Activated CD8-positive, alpha-beta memory T cell treated with anti-CD3 and anti-CD28 coated beads for 4 hours (primary cell): Measurements from ENCODE around the gene SLC33A1.
"Not testable (repeated sequence)": the region's sequence is repeated elsewhere in the genome, so short reads cannot be mapped to it uniquely, and the experiment has no call there.

Experiments
- DNase-seq, 2 donors: peaks; one replicate each; pipeline ENCODE4 v3.0.0-alpha.2; 2020; ENCODE audit warnings: low read depth in 2 of 2

Gene SLC33A1

DNA sequence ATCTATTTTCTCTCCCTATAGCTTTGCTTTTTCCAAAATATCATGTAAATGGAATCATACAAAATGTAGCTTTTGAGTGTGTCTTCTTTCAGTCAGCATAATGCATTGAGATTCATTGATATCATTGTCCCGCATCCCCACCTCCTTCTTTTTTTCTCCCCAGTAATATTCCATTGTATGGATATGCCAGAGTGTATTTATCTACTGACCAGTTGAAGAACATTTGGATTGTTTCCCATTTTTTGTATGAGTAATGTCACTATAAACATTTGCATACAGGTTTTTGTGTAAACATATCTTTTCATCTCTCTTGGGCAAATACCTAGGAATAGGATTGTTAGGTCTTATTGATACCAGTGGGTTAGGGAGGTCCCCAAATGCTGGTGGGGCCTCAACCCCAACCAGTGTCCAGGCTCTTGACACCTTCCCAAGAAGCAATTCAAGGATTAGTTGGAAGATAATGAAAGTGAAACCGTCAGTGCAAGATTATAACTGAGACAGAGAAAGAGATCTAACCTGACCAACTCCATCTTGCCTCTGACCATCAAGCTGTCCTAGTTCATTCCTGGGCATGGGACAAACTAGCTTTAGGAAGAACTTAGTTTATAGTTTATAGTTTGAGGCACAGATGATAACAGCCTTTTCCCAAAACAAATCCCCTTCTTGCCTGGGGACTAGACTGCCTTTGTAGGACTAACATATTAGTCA is 7.4 kb upstream of the SLC33A1 start:
- DNase-seq: no peak

GRCh38 chr3:155860424-155860823 is 6.2 kb upstream of the SLC33A1 start:
- DNase-seq: not testable (repeated sequence)

DNA sequence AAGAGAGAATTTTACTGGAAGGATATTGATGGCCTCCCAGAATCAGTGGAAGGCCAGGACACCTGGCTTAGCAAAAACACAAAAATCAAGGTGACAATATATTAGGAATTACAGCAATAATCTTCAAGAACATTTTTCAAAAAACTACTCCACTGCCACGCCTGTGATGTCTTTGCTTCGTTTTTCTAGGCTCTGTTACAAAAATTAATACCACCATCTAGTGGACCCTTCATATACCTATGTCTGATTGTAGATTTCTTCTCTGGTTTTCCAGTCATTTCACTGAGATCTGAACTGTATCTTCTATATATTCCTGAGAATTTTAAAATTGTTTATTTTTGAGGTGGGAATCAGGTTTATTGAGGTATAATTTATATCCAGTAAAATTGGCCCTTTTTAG is 5.6 kb upstream of the SLC33A1 start:
- no peak for DNase-seq

DNA sequence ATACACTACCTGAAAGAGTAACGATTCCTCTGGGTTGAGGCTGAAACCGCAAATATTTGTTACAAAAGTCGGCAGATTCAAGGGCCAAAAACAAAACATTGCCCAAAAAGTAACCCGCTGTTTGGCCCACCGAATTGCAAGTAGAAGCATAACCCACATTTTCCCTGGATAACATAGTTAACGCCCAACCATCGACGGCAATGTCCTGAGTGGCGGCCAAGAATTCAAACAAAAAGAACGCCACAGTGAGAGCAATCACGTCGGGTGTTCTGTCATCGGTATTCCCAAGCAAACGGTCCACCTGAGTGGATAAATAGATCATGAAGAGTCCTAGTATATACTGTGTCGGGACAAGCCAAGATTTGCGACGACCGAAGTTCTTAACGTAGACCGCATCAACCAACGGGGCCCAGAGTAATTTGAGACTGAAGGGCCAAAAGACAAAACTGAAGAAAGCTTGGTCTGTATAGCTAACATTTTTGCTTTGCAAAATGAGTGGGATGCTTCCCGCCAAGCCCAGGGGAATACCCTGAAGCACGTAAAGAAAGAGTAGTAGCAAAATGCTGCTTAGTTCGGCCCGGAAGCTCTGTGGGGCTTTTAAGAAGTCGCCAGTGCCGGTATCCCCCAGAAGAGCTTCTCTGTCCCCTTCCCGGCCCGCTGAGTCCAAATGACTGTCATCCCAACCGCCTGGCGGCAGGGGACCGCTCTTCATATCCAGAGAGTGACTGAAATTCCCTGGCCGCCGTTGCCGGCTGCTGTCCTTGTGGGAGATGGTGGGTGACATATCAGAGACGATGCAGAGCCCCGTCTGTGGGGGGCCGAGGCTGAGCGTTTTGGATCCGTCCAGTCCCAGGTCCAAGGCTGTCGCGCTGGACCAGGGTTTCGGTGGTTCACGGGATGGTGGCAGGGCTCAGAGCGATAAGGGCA is 750 bp downstream of the SLC33A1 start:
- DNase-seq: no peak

GRCh38 chr3:155852341-155852740 is 1.9 kb downstream of the SLC33A1 start:
- no peak for DNase-seq

GRCh38 chr3:155849404-155849803 is 4.8 kb downstream of the SLC33A1 start:
- DNase-seq: not testable (repeated sequence)

DNA sequence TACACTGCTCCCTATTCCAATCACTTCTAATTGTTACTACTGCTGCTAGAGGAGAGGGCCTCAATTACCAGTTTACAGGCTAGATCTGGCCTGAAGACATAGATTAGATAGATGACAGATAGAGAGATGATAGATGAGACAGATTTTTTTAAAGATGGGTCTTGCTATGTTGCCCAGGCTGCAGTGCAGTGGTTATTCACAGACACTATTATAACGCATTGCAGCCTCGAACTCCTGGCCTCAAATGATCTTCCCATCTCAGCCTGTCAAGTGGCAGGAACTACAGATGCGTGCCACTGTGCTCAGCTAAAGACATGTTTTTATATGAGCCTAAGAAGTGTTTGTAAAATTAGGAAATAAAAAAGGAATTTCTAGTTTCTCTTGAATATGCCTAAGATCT is 6.2 kb downstream of the SLC33A1 start:
- DNase-seq: no peak

DNA sequence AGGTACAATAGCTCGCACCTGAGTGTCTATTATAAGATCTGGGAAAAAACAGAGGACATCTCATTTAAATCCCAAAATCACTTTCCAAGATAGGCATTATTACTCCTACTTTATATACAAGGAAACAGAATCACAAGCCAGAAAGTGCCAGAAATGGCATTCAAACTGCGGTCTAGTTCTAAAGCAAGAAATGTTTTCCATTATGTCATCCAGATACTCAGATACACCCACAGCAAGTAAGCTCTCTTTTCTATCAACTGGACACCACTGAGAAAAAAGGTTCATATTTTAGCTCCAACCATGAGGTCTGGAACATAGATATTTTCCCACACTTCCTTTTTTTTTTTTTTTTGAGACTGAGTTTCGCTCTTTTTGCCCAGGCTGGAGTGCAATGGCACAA is 8.1 kb downstream of the SLC33A1 start:
- no peak for DNase-seq

DNA sequence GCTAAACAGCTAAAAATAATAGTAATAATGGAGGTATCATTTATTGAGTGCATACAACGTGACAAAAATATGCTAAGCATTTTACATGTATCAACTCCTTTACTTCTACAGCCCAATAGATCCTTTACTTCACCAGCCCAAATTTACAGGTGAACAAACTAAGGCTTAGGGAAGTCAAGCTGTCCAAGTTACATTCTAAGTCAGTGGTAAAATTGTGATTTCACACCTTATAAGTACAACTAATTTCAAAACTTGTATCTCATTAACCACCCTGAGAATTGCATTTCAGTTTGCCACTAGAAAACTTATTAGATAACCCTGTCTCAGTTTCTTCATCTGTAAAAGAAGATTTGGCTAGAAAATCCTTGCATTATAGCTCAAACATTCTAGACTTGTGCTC is 10.7 kb downstream of the SLC33A1 start:
- DNase-seq: no peak

DNA sequence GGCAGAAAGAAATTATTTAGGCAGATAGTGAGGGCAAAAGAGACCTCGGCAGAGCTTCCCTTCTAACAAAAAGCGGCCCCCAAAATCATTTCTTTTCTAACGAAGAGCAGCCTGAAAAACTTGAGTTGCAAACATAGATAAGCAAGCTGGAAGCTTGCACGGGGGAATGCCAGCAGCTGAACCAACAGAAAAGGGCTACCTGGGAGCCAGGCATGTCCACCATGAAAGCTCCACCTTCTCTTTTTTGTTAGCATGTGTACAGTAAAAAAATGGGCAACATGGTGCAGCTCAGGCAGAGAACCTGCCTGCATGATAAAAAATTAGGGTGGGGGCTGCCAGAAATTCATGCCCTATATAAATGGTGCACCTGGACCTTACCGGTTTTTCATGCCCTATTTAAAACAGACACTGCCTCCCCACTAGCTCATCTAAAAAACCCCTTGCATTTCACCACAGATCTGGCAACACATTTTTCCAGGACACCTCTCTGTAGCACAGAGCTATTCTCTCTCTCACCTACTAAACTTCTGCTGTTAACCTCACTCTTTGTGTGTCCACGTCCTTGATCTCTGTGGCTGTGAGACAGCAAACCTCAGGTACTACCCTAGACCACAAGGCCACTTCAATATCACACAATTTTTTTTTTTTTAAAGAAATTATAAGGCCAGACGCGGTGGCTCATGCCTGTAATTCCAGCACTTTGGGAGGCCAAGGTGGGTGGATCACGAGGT is 18.7 kb downstream of the SLC33A1 start:
- no peak for DNase-seq

GRCh38 chr3:155828490-155829098 is 25.6 kb downstream of the SLC33A1 start:
- not testable (repeated sequence) for DNase-seq

DNA sequence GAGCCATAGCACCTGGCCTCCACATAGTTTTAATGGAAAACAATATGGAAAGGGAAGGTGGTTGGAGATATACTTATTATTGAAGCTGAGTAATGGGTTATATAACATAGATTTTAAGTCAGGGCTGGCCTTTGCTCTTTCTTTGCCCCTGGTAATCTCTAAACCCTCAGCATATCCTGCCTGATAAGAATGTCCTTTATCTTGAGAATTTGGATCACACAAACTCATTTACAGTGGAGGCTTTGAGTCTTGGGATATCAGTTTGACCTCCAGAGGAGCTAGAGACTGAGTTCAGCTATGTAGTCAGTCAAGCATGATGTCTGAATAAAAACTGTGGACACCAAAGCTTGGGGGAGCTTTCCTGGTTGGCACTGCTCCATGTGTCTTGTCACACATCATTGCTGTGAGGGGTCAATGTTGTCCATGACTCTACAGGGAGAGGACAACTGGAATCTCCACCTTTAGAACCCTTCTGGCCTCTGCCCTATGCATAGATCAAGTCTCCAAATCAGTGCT is 39.1 kb downstream of the SLC33A1 start:
- DNase-seq: no peak

DNA sequence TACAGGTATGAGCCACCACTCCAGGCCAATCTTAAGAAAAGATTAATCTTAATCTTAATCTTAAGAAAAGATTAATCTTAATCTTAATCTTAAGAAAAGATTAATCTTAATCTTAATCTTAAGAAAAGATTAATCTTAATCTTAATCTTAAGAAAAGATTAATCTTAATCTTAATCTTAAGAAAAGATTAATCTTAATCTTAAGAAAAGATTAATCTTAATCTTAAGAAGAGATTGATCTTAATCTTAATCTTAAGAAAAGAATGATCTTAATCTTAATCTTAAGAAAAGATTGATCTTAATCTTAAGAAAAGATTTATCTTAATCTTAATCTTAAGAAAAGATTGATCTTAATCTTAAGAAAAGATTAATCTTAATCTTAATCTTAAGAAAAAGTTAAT is 41.0 kb downstream of the SLC33A1 start:
- not testable (repeated sequence) for DNase-seq

GRCh38 chr3:155809181-155809580 is 45.0 kb downstream of the SLC33A1 start:
- no peak for DNase-seq

- no peak for DNase-seq
Measured at GRCh38 chr3:155807823-155808222, 46.4 kb downstream of the SLC33A1 start.

GRCh38 chr3:155805802-155806618 is 48.2 kb downstream of the SLC33A1 start, which contains the start of gene C3orf33:
TSS of gene C3orf33 (minus strand) at chr3:155806278. CDS start at chr3:155806252, 26 bp downstream.
- DNase-seq: peak; percentile 53 to 55

- DNase-seq: peak in 1 of 2 donors; percentile 17
Measured at GRCh38 chr3:155805204-155805801, 48.9 kb downstream of the SLC33A1 start.

- no peak for DNase-seq
Measured at GRCh38 chr3:155804323-155804722, 49.9 kb downstream of the SLC33A1 start.

DNA sequence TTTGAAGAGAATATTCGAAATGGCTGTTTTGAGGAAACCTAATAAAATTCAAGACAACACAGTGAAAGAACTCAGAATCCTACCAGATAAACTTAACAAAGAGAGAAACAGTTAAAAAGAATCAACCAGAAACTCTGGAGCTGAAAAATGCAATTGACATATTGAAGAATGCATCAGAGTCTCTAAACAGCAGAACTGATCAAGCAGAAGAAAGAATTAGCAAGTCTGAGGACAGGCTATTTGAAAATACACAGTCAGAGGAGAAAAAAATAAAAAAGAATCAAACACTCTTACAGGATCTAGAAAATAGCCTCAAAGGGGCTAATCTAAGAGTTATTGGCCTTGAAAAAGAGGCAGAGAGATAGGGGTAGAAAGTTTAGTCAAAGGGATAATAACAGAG is 61.7 kb downstream of the SLC33A1 start:
- no peak for DNase-seq

DNA sequence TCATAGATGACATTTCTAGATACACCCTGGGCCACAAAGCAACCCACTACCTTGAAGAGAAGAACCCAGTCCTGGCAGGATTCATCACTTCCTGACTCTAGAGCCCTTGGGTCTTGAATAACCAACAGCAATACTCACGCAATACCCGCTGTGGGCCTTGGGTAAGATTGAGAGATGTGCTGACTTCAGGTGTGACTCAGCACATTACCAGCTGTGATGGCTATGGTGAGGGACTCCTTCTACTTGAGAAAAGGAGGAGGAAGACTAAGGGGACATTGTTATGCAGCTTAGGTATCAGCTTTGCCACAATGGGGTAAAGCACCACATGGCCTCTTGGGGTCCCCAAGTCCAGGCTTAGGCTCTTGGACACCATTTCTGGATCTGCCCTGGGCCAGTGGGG is 63.0 kb downstream of the SLC33A1 start:
- no peak for DNase-seq
